ENCODE data around the gene EXOSC5. TPM values are rescaled to one million over a fixed set of nuclear protein-coding genes. Genes with fewer than 3 reads are reported as not detected.
A peak's percentile ranks its signal among the peaks of the same experiment; 100 is the strongest.

EXOSC5 gene
- total and polyA plus RNA-seq, 2 of the 13 experiments (the other 11 are each of a cell fraction or from before 2014, with no cell fraction given) = 24.1 to 26.5 TPM

DNA sequence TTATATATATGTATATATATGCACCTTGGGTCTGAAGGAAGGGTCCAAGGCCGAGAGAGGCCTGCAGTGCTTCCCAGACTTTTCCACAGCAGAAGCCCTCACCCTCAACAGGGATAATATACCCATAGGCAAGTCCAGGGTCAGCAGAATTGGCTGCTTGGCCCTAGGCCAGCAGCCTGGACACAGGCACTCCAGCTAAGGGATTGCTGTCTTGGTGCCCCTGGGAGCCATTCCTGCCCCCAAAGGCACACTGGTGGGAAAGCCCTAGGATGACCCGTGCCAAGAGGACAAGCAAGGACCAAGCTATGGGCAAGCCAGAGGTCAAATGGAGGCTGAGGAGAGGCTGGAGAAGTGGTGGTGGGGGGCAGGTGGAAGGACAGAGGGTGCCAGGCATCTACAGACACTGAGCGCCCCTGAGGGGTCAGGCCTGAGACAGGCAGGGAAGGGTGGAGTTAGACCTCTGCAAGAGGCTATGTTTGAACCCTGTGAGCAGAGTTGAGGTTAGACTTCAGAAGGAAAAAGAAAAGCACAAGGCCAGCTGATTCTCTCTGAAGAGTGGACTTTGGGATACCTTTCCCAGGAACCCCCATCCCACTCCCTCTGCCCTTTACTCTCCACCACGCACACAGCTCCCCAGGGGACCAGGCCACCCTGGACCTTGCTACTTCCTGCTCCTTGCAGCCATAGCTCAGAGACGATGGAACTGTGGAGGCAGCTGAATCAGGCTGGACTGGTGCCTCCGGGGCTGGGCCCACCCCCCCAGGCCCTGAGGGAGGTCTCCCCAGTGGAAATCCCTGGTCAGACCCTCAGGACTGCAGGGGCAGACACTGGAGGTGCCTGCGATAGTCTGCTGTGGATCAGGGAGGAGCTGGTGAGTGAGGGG, 45.6 kb upstream of the EXOSC5 start, which contains the start of gene ERICH4 (continued):
- TF ChIP-seq, protein P1, sequence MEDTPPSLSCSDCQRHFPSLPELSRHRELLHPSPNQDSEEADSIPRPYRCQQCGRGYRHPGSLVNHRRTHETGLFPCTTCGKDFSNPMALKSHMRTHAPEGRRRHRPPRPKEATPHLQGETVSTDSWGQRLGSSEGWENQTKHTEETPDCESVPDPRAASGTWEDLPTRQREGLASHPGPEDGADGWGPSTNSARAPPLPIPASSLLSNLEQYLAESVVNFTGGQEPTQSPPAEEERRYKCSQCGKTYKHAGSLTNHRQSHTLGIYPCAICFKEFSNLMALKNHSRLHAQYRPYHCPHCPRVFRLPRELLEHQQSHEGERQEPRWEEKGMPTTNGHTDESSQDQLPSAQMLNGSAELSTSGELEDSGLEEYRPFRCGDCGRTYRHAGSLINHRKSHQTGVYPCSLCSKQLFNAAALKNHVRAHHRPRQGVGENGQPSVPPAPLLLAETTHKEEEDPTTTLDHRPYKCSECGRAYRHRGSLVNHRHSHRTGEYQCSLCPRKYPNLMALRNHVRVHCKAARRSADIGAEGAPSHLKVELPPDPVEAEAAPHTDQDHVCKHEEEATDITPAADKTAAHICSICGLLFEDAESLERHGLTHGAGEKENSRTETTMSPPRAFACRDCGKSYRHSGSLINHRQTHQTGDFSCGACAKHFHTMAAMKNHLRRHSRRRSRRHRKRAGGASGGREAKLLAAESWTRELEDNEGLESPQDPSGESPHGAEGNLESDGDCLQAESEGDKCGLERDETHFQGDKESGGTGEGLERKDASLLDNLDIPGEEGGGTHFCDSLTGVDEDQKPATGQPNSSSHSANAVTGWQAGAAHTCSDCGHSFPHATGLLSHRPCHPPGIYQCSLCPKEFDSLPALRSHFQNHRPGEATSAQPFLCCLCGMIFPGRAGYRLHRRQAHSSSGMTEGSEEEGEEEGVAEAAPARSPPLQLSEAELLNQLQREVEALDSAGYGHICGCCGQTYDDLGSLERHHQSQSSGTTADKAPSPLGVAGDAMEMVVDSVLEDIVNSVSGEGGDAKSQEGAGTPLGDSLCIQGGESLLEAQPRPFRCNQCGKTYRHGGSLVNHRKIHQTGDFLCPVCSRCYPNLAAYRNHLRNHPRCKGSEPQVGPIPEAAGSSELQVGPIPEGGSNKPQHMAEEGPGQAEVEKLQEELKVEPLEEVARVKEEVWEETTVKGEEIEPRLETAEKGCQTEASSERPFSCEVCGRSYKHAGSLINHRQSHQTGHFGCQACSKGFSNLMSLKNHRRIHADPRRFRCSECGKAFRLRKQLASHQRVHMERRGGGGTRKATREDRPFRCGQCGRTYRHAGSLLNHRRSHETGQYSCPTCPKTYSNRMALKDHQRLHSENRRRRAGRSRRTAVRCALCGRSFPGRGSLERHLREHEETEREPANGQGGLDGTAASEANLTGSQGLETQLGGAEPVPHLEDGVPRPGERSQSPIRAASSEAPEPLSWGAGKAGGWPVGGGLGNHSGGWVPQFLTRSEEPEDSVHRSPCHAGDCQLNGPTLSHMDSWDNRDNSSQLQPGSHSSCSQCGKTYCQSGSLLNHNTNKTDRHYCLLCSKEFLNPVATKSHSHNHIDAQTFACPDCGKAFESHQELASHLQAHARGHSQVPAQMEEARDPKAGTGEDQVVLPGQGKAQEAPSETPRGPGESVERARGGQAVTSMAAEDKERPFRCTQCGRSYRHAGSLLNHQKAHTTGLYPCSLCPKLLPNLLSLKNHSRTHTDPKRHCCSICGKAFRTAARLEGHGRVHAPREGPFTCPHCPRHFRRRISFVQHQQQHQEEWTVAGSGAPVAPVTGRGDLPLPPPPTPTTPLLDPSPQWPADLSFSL (CRISPR knock-in tag; IDR thresholded peaks at IDR 0.05) = no peak
- no peak for TF ChIP-seq SNAI1 (CRISPR knock-in tag; IDR thresholded peaks at IDR 0.05; ENCODE audit: borderline replicate concordance)
- 0 out of 2 replicates have a peak, but pooled peaks have one; percentile 22 for TF ChIP-seq ARNTL (CRISPR knock-in tag; IDR thresholded peaks at IDR 0.05)
- TF ChIP-seq ZNF792 (CRISPR knock-in tag; IDR thresholded peaks at IDR 0.05) = 0 out of 2 replicates have a peak, but pooled peaks have one; percentile 25
- no peak for TF ChIP-seq RERE (CRISPR knock-in tag; IDR thresholded peaks at IDR 0.05; ENCODE audit: low read depth)
- TF ChIP-seq MIER2 (CRISPR knock-in tag; IDR thresholded peaks at IDR 0.05) = no peak
- TF ChIP-seq ELF3 (CRISPR knock-in tag; IDR thresholded peaks at IDR 0.05) = peak; percentile 46
- TF ChIP-seq PAXIP1 (CRISPR knock-in tag; conservative IDR thresholded peaks at IDR 0.05) = peak; percentile 46; the same call in 1 of the 2 replicates
- TF ChIP-seq GABPB1 (CRISPR knock-in tag; IDR thresholded peaks at IDR 0.05) = 0 out of 2 replicates have a peak, but pooled peaks have one; percentile 19
- no peak for TF ChIP-seq ZNF12 (CRISPR knock-in tag; IDR thresholded peaks at IDR 0.05)
- TF ChIP-seq, protein P2, sequence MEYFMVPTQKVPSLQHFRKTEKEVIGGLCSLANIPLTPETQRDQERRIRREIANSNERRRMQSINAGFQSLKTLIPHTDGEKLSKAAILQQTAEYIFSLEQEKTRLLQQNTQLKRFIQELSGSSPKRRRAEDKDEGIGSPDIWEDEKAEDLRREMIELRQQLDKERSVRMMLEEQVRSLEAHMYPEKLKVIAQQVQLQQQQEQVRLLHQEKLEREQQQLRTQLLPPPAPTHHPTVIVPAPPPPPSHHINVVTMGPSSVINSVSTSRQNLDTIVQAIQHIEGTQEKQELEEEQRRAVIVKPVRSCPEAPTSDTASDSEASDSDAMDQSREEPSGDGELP (IDR thresholded peaks at IDR 0.05; ENCODE audit: borderline replicate concordance, low read depth) = peak; percentile 26; the same call in 1 of the 2 replicates
